ENCODE measurements around the gene IBA57. TPM values are rescaled to one million over a fixed set of nuclear protein-coding genes. Genes with fewer than 3 reads are reported as not detected.
A peak's percentile ranks its signal among the peaks of the same experiment; 100 is the strongest.

Gene IBA57
- polyA plus RNA-seq, 2 of the 4 experiments (the other 2 are of a cell fraction) = 1.5 to 2.2 TPM

- TF ChIP-seq GATA3 (IDR thresholded peaks at IDR 0.05; ENCODE audit: borderline replicate concordance) (no peak), RAD21 (conservative IDR thresholded peaks at IDR 0.05 in 1 of 2, IDR thresholded peaks at IDR 0.05 in 1 of 2) (no peak), KDM1A (IDR thresholded peaks at IDR 0.05; ENCODE audit: low read depth) (no peak), SREBF2 (IDR thresholded peaks at IDR 0.05) (no peak), RCOR1 (IDR thresholded peaks at IDR 0.05; ENCODE audit: low read depth, low read length) (no peak), CEBPB (IDR thresholded peaks at IDR 0.05) (no peak), HOXA7 (CRISPR knock-in tag; IDR thresholded peaks at IDR 0.05) (no peak), EHMT2 (IDR thresholded peaks at IDR 0.05; ENCODE audit: low read depth) (no peak)
- Histone ChIP-seq H3K4me1 (0 out of 3 replicates have a peak, but pooled peaks cover 4% of the 10 kb centered on the region), H3K4me3 (no peak overlapping the region), H3K4me2 (no peak overlapping the region), H3K27ac (peak overlapping the region in 1 of 2 experiments; percentile 60; a peak in 1 of 6 replicates), H3K9me3 (no peaks in the 10 kb centered on the region)
- CTCF ChIA-PET = interaction anchor here (1.3 to 2.1 kb wide), 2 partner anchors 9 to 175 kb away, joined by 6 to 7 read pairs; partner anchors contain the start of gene IBA57
- whole genome bisulfite sequencing (ENCODE audit: missing lambda C conversion rate) = 88% methylated on average over 29 of the region's 52 CpGs
- FAIRE-seq (no peak), ATAC-seq (peak in 1 of 2 experiments; percentile 67; a peak in 3 of 6 replicates), DNase-seq (ENCODE audit: low read depth in 1 of 2, low spot score in 1 of 2) (peak; percentile 51 to 62)
- POLR2A ChIA-PET = interaction anchor here (1.6 kb wide), 1 partner anchor 9 kb away, joined by 10 read pairs; the partner anchor contains the start of gene IBA57
Measured at GRCh38 chr1:228174482-228175315, 9.1 kb downstream of the IBA57 start.

GRCh38 chr1:228175316-228176023 is 9.9 kb downstream of the IBA57 start:
- FAIRE-seq = no peak

GRCh38 chr1:228176024-228176395 is 10.4 kb downstream of the IBA57 start:
- 0 out of 6 replicates have a peak, but pooled peaks of 1 of the 2 experiments have one; percentile 3 for ATAC-seq
- Histone ChIP-seq H3K4me2 (no peak overlapping the region), H3K9me3 (no peaks in the 10 kb centered on the region), H3K4me1 (0 out of 3 replicates have a peak, but pooled peaks cover 4% of the 10 kb centered on the region), H3K4me3 (no peak overlapping the region), H3K27ac (no peak overlapping the region)
- FAIRE-seq = no peak
- TF ChIP-seq RAD21 (conservative IDR thresholded peaks at IDR 0.05 in 1 of 2, IDR thresholded peaks at IDR 0.05 in 1 of 2) (no peak), BCL3 (IDR thresholded peaks at IDR 0.05) (no peak), ZSCAN20 (CRISPR knock-in tag; IDR thresholded peaks at IDR 0.05) (no peak), SREBF2 (IDR thresholded peaks at IDR 0.05) (no peak), ZNF302 (CRISPR knock-in tag; IDR thresholded peaks at IDR 0.05) (no peak), NR3C1 (IDR thresholded peaks at IDR 0.05) (no peak), NPAS2 (CRISPR knock-in tag; IDR thresholded peaks at IDR 0.05; ENCODE audit: borderline replicate concordance) (no peak)
- ChIA-PET POLR2A (no interaction called here), CTCF (interaction anchor here (0.9 to 1.1 kb wide), 3 partner anchors 9 to 45 kb away, joined by 3 to 5 read pairs (median 3); partner anchors contain the start of gene IBA57)
- no peak for DNase-seq (ENCODE audit: low read depth in 1 of 2, low spot score in 1 of 2)
- 78% methylated on average over 4 of the region's 4 CpGs for WGBS (ENCODE audit: missing lambda C conversion rate)

More at GRCh38 chr1:228175316-228176023, 9.9 kb downstream of the IBA57 start:
- TF ChIP-seq CBX2 (IDR thresholded peaks at IDR 0.05; ENCODE audit: borderline replicate concordance, low read depth) = no peak
- TF ChIP-seq ELK1 (IDR thresholded peaks at IDR 0.05; ENCODE audit: low read depth, low read length) = no peak
- TF ChIP-seq MAZ (IDR thresholded peaks at IDR 0.05; ENCODE audit: borderline replicate concordance, low read depth, low read length) = no peak
- TF ChIP-seq HOXB13 (CRISPR knock-in tag; IDR thresholded peaks at IDR 0.05; ENCODE audit: low read depth) = no peak
- TF ChIP-seq RARB (CRISPR knock-in tag; IDR thresholded peaks at IDR 0.05) = no peak
- TF ChIP-seq FOSB (CRISPR knock-in tag; IDR thresholded peaks at IDR 0.05) = no peak
- TF ChIP-seq POLR2AphosphoS2 (conservative IDR thresholded peaks at IDR 0.05; ENCODE audit: low read length) = no peak
- TF ChIP-seq EHF (CRISPR knock-in tag; IDR thresholded peaks at IDR 0.05) = no peak
- no peak for TF ChIP-seq CBX8 (IDR thresholded peaks at IDR 0.05)
- TF ChIP-seq JUNB (IDR thresholded peaks at IDR 0.05) = no peak
- no peak for TF ChIP-seq NR3C1 (IDR thresholded peaks at IDR 0.05)
- no peak for TF ChIP-seq MAFK (IDR thresholded peaks at IDR 0.05; ENCODE audit: partially characterized antibody)
- Histone ChIP-seq H3K4me2 (no peak overlapping the region), H3K4me3 (no peak overlapping the region), H3K9me3 (no peaks in the 10 kb centered on the region), H3K27ac (no peak overlapping the region), H3K4me1 (0 out of 3 replicates have a peak, but pooled peaks cover 4% of the 10 kb centered on the region)
- DNase-seq (ENCODE audit: low read depth in 1 of 2, low spot score in 1 of 2) (no peak), ATAC-seq (no peak)
- ChIA-PET POLR2A (no interaction called here), CTCF (interaction anchor here (0.9 to 2.1 kb wide), 5 partner anchors 9 to 176 kb away, joined by 3 to 7 read pairs (median 5); partner anchors contain the start of gene IBA57)
- WGBS (ENCODE audit: missing lambda C conversion rate) = 91% methylated on average over 8 of the region's 18 CpGs

Measured in A549 (cell line).